Caco-2 (cell line): ENCODE data around the gene PPARA. TPM values are rescaled to one million over a fixed set of nuclear protein-coding genes. Genes with fewer than 3 reads are reported as not detected.

ENCODE experiments used
- BruUV-seq: library from RNA; stranded (reverse); fragments of 400-500 nt; replicated peaks from 2 replicates; lab custom pipeline; 2021; lab: Mats Ljungman, UMichigan
- CTCF ChIA-PET: fragments of 300-600 bp; sonication (Branson Sonifier 250); formaldehyde crosslinking; loops from one replicate; lab custom pipeline; 2022; ENCODE audit warnings: antibody characterized with exemption; lab: Charles Lee
- POLR2A ChIA-PET: fragments of 300-600 bp; sonication (Branson Sonifier 250); formaldehyde crosslinking; loops from one replicate; lab custom pipeline; 2022; ENCODE audit warnings: antibody characterized with exemption; lab: Charles Lee
- DNase-seq, 2 experiments: peaks; one replicate each; pipeline versions ENCODE4 v3.0.0 to v3.0.0-alpha.2; 2020 to 2022
- H3K27me3 ChIP-seq: replicated peaks from 2 replicates; pipeline ENCODE4 v1.6.0; 2011; ENCODE audit warnings: low read length; ENCODE audit not compliant: control insufficient read depth, insufficient read depth
- H3K36me3 ChIP-seq: 2 replicates; pipeline ENCODE4 v1.5.1; 2011; ENCODE audit warnings: low read length; ENCODE audit not compliant: control insufficient read depth, insufficient read depth
- H3K4me1 ChIP-seq: fragments of 250-450 bp; sonication (Bioruptor Pico); 2 replicates; pipeline ENCODE4 v1.5.1; 2020; ENCODE audit warnings: mild to moderate bottlenecking
- H3K4me3 ChIP-seq: 2 replicates; pipeline ENCODE4 v1.5.1; 2011; ENCODE audit warnings: low read depth, mild to moderate bottlenecking, control low read depth, low read length
- H3K9me3 ChIP-seq: fragments of 250-450 bp; sonication (Bioruptor Pico); 2 replicates; pipeline ENCODE4 v1.5.1; 2020; ENCODE audit warnings: mild to moderate bottlenecking, moderate library complexity
- H3K27ac Mint-ChIP-seq: one replicate; pipeline ENCODE4 v1.8.0; 2022; ENCODE audit warnings: mixed read lengths; ENCODE audit not compliant: unreplicated experiment
- H3K27me3 Mint-ChIP-seq: one replicate; pipeline ENCODE4 v1.8.0; 2022; ENCODE audit warnings: mixed read lengths; ENCODE audit not compliant: insufficient read depth, unreplicated experiment
- H3K36me3 Mint-ChIP-seq: one replicate; pipeline ENCODE4 v1.8.0; 2022; ENCODE audit warnings: mild to moderate bottlenecking, mixed read lengths; ENCODE audit not compliant: insufficient read depth, unreplicated experiment
- H3K4me1 Mint-ChIP-seq: one replicate; pipeline ENCODE4 v1.8.0; 2022; ENCODE audit warnings: low read depth, mixed read lengths; ENCODE audit not compliant: unreplicated experiment
- H3K4me3 Mint-ChIP-seq: one replicate; pipeline ENCODE4 v1.8.0; 2022; ENCODE audit warnings: mild to moderate bottlenecking, moderate library complexity, mixed read lengths; ENCODE audit not compliant: unreplicated experiment
- H3K9me3 Mint-ChIP-seq: one replicate; pipeline ENCODE4 v1.8.0; 2022; ENCODE audit warnings: mixed read lengths; ENCODE audit not compliant: unreplicated experiment
- CTCF ChIP-seq, 2 experiments: fragments of 200-600 bp in 1 of 2; IDR thresholded peaks; 1 replicate in 1 of 2; 2 replicates in 1 of 2; pipeline versions ENCODE4 v1.5.1 to v1.8.0; 2011 to 2022; ENCODE audit warnings: antibody characterized with exemption in 1 of 2, control low read depth in 1 of 2, inconsistent platforms in 1 of 2, low read depth in 1 of 2, low read length in 1 of 2, mild to moderate bottlenecking in 1 of 2, moderate library complexity in 1 of 2; ENCODE audit not compliant: insufficient read depth in 1 of 2, severe bottlenecking in 1 of 2, unreplicated experiment in 1 of 2
- intact Hi-C: fragments of 100-400 bp; cut with micrococcal nuclease; formaldehyde crosslinking; loops from one replicate; pipeline ENCODE4 v1.10.0; 2022; ENCODE audit not compliant: unreplicated experiment
- total RNA-seq: library from RNA; stranded (reverse); gene quantifications from 2 replicates; pipeline ENCODE4 v1.2.3, GENCODE V29; 2022

PPARA gene
- total RNA-seq, 1 experiment from 2014 or later: 13.4 TPM

- intact Hi-C loops: no loop called here
- peaks cover 8% of the 10 kb centered on the region for H3K36me3 Mint-ChIP-seq
- H3K9me3 ChIP-seq: peaks cover 8% of the 10 kb centered on the region
- BruUV-seq: no TSS peak
- no peak overlapping the region for H3K4me3 Mint-ChIP-seq
- no peak overlapping the region for H3K27ac Mint-ChIP-seq
- H3K27me3 Mint-ChIP-seq: no peaks in the 10 kb centered on the region
- H3K4me1 Mint-ChIP-seq: no peaks in the 10 kb centered on the region
- no peak for DNase-seq
- CTCF ChIA-PET: no interaction called here
- TF ChIP-seq CTCF (IDR thresholded peaks at IDR 0.05; ENCODE audit: insufficient read depth in 1 of 2, low read depth in 1 of 2, low read length in 1 of 2, severe bottlenecking in 1 of 2, unreplicated experiment in 1 of 2): no peak
- POLR2A ChIA-PET: no interaction called here
- peaks cover 14% of the 10 kb centered on the region for H3K9me3 Mint-ChIP-seq
- H3K36me3 ChIP-seq: no peaks in the 10 kb centered on the region
- no peaks in the 10 kb centered on the region for H3K27me3 ChIP-seq
- H3K4me3 ChIP-seq: no peak overlapping the region
- H3K4me1 ChIP-seq: no peaks in the 10 kb centered on the region
Measured at GRCh38 chr22:46214149-46214548, 63.8 kb downstream of the PPARA start.

GRCh38 chr22:46214616-46215015, 64.3 kb downstream of the PPARA start:
- DNase-seq: no peak
- intact Hi-C loops: no loop called here
- Mint-ChIP-seq H3K27me3 (no peaks in the 10 kb centered on the region), H3K4me3 (no peak overlapping the region), H3K36me3 (peaks cover 8% of the 10 kb centered on the region), H3K27ac (no peak overlapping the region), H3K9me3 (peaks cover 9% of the 10 kb centered on the region), H3K4me1 (no peaks in the 10 kb centered on the region)
- H3K4me3 ChIP-seq: no peak overlapping the region
- no peak for TF ChIP-seq CTCF (IDR thresholded peaks at IDR 0.05; ENCODE audit: insufficient read depth in 1 of 2, low read depth in 1 of 2, low read length in 1 of 2, severe bottlenecking in 1 of 2, unreplicated experiment in 1 of 2)
- H3K9me3 ChIP-seq: peaks cover 3% of the 10 kb centered on the region
- no peaks in the 10 kb centered on the region for H3K36me3 ChIP-seq
- no peaks in the 10 kb centered on the region for H3K27me3 ChIP-seq
- POLR2A ChIA-PET: no interaction called here
- CTCF ChIA-PET: no interaction called here
- no peaks in the 10 kb centered on the region for H3K4me1 ChIP-seq
- no TSS peak for BruUV-seq

- peaks cover 5% of the 10 kb centered on the region for H3K36me3 Mint-ChIP-seq
- no peak overlapping the region for H3K27ac Mint-ChIP-seq
- Histone ChIP-seq H3K4me1 (no peaks in the 10 kb centered on the region), H3K9me3 (no peaks in the 10 kb centered on the region), H3K27me3 (no peaks in the 10 kb centered on the region), H3K4me3 (no peak overlapping the region), H3K36me3 (no peaks in the 10 kb centered on the region)
- H3K9me3 Mint-ChIP-seq: no peaks in the 10 kb centered on the region
- no peak for DNase-seq
- no peaks in the 10 kb centered on the region for H3K4me1 Mint-ChIP-seq
- BruUV-seq: no TSS peak
- H3K27me3 Mint-ChIP-seq: no peaks in the 10 kb centered on the region
- TF ChIP-seq CTCF (IDR thresholded peaks at IDR 0.05; ENCODE audit: insufficient read depth in 1 of 2, low read depth in 1 of 2, low read length in 1 of 2, severe bottlenecking in 1 of 2, unreplicated experiment in 1 of 2): no peak
- POLR2A ChIA-PET: no interaction called here
- intact Hi-C loops: no loop called here
- no peak overlapping the region for H3K4me3 Mint-ChIP-seq
- CTCF ChIA-PET: no interaction called here
Measured at GRCh38 chr22:46219636-46220035, 69.3 kb downstream of the PPARA start.
